A549 treated with Hydrocortisone at 1 μM for 4 hours (cell line): ENCODE data around the gene SCGB2A2. TPM values are rescaled to one million over a fixed set of nuclear protein-coding genes. Genes with fewer than 3 reads are reported as not detected.

Experiments used
- total RNA-seq: library from RNA; stranded (reverse); fragments of 200-300 nt; extraction: Qiagen RNA extraction; gene quantifications from 5 replicates; pipeline ENCODE4 v1.2.3, GENCODE V29; 2022

SCGB2A2 gene
- not detected in 5 replicates for total RNA-seq

DNA sequence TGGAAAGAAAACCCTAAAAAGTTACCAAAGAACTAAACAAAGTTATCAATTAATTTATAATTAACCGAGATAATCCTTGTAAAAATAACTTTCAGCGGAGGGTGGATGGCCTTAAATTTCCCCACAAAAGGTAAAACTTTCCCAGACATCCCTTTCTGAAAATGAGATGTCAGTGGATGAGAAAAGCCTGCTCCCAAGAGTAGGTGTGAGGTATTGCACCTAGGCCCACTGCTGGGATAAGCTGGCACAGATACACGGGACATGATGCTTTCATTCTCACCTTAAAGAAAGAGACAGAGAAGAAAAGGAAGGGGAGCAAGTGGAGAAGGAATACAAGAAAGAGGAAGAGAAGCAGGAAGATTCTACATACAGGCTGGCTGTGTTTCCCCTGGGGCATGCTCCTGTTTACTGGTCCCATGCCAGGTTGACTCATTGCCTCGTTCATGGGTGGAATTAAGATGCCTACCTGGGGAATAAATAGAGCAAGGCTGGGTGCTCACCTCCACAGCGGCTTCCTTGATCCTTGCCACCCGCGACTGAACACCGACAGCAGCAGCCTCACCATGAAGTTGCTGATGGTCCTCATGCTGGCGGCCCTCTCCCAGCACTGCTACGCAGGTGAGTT lies at the start of gene SCGB2A2:
TSS of gene SCGB2A2 (plus strand) at position 505 of the 625 bp plus-strand sequence. CDS start at position 564, 59 bp downstream.

DNA sequence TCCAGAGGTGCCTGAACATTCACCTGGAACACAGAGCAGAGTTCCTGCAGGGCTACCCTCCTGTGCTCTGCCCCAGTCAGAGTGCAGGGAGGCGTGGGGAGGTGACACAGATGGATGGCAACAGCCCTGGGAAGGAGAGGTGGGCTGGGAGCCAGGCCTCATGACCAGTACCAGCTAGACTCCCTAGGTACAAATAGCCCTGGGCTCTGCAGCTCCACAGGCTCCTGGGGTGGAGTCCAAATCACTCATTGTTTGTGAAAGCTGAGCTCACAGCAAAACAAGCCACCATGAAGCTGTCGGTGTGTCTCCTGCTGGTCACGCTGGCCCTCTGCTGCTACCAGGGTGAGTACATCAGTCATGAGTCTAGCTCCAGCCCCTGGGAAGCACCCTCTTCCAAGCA lies 27.9 kb upstream of the SCGB2A2 start, which contains the start of gene SCGB1D2:
TSS of gene SCGB1D2 (plus strand) at position 219 of the 400 bp plus-strand sequence. CDS start at position 288, 69 bp downstream.

DNA sequence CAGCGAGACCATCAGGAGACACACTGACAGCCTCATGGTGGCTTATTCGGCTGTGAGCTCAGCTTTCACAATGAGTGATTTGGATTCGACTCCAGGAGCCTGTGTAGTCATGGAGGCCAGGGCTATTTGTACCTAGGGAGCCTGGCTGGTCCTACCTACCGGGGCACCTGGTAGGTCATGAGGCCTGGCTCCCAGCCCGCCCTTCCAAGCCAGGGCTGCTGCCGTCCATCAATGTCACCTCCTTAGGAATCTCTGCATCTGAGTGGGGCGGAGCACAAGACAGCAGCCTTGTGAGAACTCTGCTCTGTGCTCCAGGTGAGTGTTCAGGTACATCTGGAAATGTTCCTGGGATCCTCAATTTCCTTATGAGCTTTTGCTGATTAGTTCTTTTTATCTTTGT lies 29.0 kb downstream of the SCGB2A2 start, which contains the start of gene SCGB1D4:
TSS of gene SCGB1D4 (minus strand) at position 101 of the 400 bp plus-strand sequence. CDS start at position 36, 65 bp downstream.

Other genes starting within 250 kb of the SCGB2A2 start
- gene INCENP, start 146.1 kb upstream of the SCGB2A2 start, total RNA-seq = 42.2 to 56.6 TPM (median 52.6 TPM) in 5 replicates
- not detected in 5 replicates for gene SCGB1D1, start 79.9 kb upstream of the SCGB2A2 start, total RNA-seq
- gene SCGB2A1, start 61.5 kb upstream of the SCGB2A2 start, total RNA-seq = not detected in 5 replicates
- gene SCGB1D2, start 27.9 kb upstream of the SCGB2A2 start, total RNA-seq = 0.28 TPM in 1 of 5 replicates, not detected in the others
- gene SCGB1D4, start 28.9 kb downstream of the SCGB2A2 start, total RNA-seq = not detected in 5 replicates
- 9.2 to 13.4 TPM (median 12.2 TPM) in 5 replicates for gene ASRGL1, start 67.3 kb downstream of the SCGB2A2 start, total RNA-seq
- not detected in 5 replicates for gene SCGB1A1, start 148.9 kb downstream of the SCGB2A2 start, total RNA-seq